Ovary (tissue), 9 donors: ENCODE results near the gene LRP1B. TPM values are rescaled to one million over a fixed set of nuclear protein-coding genes. Genes with fewer than 3 reads are reported as not detected.
"Not testable (repeated sequence)": the region's sequence is repeated elsewhere in the genome, so short reads cannot be mapped to it uniquely, and the experiment has no call there.

Source experiments
- DNase-seq, 5 donors: peaks; one replicate each; pipeline ENCODE4 v3.0.0-alpha.2; 2019 to 2020
- H3K27ac ChIP-seq, 2 donors: fragments of 200-600 bp; one replicate each; pipeline versions ENCODE4 v1.5.1 to v1.8.0; 2019 to 2022
- H3K27me3 ChIP-seq: fragments of 200-600 bp; one replicate; pipeline ENCODE4 v1.8.0; 2022
- H3K36me3 ChIP-seq: fragments of 200-600 bp; sonication (generic); one replicate; pipeline ENCODE4 v1.5.1; 2019
- H3K4me1 ChIP-seq: one replicate; pipeline ENCODE4 v1.8.1; 2013; ENCODE audit warnings: mild to moderate bottlenecking, moderate library complexity; ENCODE audit not compliant: insufficient read depth
- H3K4me3 ChIP-seq: fragments of 200-600 bp; sonication (generic); one replicate; pipeline ENCODE4 v1.5.1; 2017
- H3K9me3 ChIP-seq, 2 donors: fragments of 200-600 bp in 1 of 2; sonication (generic) in 1 of 2; one replicate each; pipeline versions ENCODE4 v1.5.1 to v1.8.1; 2013 to 2019; ENCODE audit warnings: mild to moderate bottlenecking in 1 of 2, moderate library complexity in 1 of 2
- EP300 ChIP-seq: sonication (generic); formaldehyde crosslinking; IDR thresholded peaks from one replicate; pipeline ENCODE4 v1.6.1; 2017; ENCODE audit warnings: antibody characterized with exemption
- POLR2A ChIP-seq: fragments of 450-650 bp; IDR thresholded peaks from one replicate; pipeline ENCODE4 v1.6.1; 2017; ENCODE audit warnings: antibody characterized with exemption, mild to moderate bottlenecking, moderate library complexity
- WGBS, 3 donors: extraction: QIAGEN DNeasy Blood & Tissue Kit in 1 of 3; methylation state at CpG; one replicate each; pipeline versions ENCODE4 v1.1.5 to v1.1.7; 2013 to 2017; 5-methylcytosine and 5-hydroxymethylcytosine counted together
- intact Hi-C, 4 donors: fragments of 100-400 bp; cut with DNase I; formaldehyde crosslinking; loops; one replicate each; pipeline versions ENCODE4 v1.11.0 to v1.15.1; 2022 to 2023
- polyA plus RNA-seq, 2 donors: library from polyadenylated mRNA; stranded (reverse); fragments of 200-250 nt in 1 of 2; fragments of 350-450 nt in 1 of 2; fragmentation: Illumina TruSeq in 1 of 2; extraction: RNeasy Lipid Tissue Mini Kit (QIAGEN cat#74804) in 1 of 2; gene quantifications; one replicate each; pipeline ENCODE4 v1.2.3, GENCODE V29; 2013 to 2014
- total RNA-seq, 7 donors: library from RNA; depleted of rRNA in 2 of 7; stranded (reverse); fragments of >200 nt in 2 of 7; fragmentation: NEBNext Ultra II Directional in 3 of 7; extraction: Animal tissue kit (Norgen Biotek cat#: 25700) in 3 of 7; gene quantifications; one replicate each; pipeline versions ENCODE4 v1.1.0 to v1.2.4, GENCODE V29; 2016 to 2023
- TF ChIP-seq, protein P1 (sequence below), 3 donors: fragments of 450-650 bp in 2 of 3; fragments of 200-600 bp in 1 of 3; IDR thresholded peaks; one replicate each; pipeline versions ENCODE4 v1.5.1 to v1.8.0; 2016 to 2022; ENCODE audit warnings: antibody characterized with exemption in 3 of 3, mild to moderate bottlenecking in 1 of 3
- donor health status: DM: no; HTN: no; CAD: no; lungs with moderate emphysema.
- donor health status: DM: no; HTN: no; CAD: no.
- donor health status: Bipolar disorder and iron deficiency.
- donor health status: DM: yes; HTN: yes; CAD: no.
- donor health status: DM: no; HTN: no; CAD: no.
- donor health status: DM: yes; HTN: yes; CAD: no.

LRP1B gene
- total and polyA plus RNA-seq, 9 donors, result 0.08 to 2.6 (median 0.37) TPM

DNA sequence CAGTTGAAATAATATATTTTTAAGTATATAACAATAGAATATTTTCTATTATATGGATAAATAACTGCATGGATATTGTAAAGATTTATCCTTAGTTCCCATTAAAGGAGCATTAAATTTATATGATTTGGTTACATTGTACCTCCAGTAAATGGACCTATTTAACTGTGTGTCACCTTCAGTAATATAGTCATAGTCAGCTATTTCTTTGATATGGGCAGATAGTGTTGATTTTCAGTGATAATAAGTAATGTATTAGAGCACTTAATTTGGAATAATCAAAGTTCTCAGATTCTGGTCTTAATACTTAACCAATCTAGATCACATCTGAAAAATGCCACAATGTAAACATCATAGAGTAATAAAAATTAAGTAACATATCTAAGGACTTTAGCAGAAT, 1823.3 kb downstream of the LRP1B start:
- DNase-seq, result no peak
- H3K36me3 ChIP-seq, result no peaks in the 10 kb centered on the region
- H3K4me1 ChIP-seq, result no peaks in the 10 kb centered on the region
- TF ChIP-seq, protein P1, sequence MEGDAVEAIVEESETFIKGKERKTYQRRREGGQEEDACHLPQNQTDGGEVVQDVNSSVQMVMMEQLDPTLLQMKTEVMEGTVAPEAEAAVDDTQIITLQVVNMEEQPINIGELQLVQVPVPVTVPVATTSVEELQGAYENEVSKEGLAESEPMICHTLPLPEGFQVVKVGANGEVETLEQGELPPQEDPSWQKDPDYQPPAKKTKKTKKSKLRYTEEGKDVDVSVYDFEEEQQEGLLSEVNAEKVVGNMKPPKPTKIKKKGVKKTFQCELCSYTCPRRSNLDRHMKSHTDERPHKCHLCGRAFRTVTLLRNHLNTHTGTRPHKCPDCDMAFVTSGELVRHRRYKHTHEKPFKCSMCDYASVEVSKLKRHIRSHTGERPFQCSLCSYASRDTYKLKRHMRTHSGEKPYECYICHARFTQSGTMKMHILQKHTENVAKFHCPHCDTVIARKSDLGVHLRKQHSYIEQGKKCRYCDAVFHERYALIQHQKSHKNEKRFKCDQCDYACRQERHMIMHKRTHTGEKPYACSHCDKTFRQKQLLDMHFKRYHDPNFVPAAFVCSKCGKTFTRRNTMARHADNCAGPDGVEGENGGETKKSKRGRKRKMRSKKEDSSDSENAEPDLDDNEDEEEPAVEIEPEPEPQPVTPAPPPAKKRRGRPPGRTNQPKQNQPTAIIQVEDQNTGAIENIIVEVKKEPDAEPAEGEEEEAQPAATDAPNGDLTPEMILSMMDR (IDR thresholded peaks at IDR 0.05), result no peak
- TF ChIP-seq EP300 (no peak), POLR2A (no peak)
- no peaks in the 10 kb centered on the region for H3K9me3 ChIP-seq
- intact Hi-C loops, result no loop called here
- H3K27me3 ChIP-seq, result no peaks in the 10 kb centered on the region
- H3K4me3 ChIP-seq, result no peak overlapping the region
- no peak overlapping the region for H3K27ac ChIP-seq

DNA sequence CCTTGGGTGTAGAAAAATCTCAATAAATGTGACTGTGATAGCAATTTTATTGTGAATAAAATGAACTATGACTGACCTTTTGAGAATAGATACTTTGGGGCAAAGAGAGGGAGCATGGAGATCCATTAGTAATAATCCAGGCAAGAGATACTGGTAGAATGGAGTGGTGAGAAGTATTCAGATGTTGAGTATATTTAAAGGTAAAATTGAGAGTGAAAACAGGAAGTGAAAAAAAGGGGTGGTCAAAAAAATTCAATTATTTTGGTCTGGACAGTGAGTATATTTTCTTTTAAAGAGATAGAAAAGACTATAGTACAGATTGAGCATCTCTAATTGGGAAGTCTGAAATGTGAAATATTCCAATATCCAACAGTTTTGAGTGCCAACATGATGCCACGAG, 1835.0 kb downstream of the LRP1B start:
- no peak for DNase-seq

DNA sequence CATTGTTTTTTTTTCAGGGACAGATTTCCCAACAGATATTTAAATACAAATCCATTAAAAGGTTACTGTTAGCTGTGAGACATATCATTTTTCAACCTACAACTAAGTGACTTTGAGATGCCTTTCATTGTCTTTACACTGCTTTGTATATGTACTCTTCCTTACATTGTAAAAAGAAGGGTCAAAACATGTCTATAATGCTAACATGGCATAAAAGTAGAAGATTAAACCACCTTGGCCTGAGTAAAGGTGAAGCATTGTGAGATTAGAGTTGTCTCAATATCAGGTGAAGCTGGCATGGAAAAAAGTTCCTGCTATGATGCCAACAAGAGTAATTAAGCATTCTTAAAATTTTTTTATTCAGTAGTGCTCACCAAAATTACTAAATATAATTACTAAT, 1842.1 kb downstream of the LRP1B start:
- H3K36me3 ChIP-seq, result no peaks in the 10 kb centered on the region
- intact Hi-C loops, result no loop called here

More for the DNA sequence above, 1835.0 kb downstream of the LRP1B start:
- no peaks in the 10 kb centered on the region for H3K4me1 ChIP-seq
- no peaks in the 10 kb centered on the region for H3K9me3 ChIP-seq
- TF ChIP-seq EP300 (no peak), POLR2A (no peak)
- TF ChIP-seq, protein P1 (IDR thresholded peaks at IDR 0.05), result no peak
- WGBS, 3 donors, result 87 to 91% (median 89%) methylated on average over 1 of the region's 1 CpG
- H3K4me3 ChIP-seq, result no peak overlapping the region
- no peaks in the 10 kb centered on the region for H3K27me3 ChIP-seq
- H3K36me3 ChIP-seq, result no peaks in the 10 kb centered on the region
- intact Hi-C loops, result no loop called here
- no peak overlapping the region for H3K27ac ChIP-seq

DNA sequence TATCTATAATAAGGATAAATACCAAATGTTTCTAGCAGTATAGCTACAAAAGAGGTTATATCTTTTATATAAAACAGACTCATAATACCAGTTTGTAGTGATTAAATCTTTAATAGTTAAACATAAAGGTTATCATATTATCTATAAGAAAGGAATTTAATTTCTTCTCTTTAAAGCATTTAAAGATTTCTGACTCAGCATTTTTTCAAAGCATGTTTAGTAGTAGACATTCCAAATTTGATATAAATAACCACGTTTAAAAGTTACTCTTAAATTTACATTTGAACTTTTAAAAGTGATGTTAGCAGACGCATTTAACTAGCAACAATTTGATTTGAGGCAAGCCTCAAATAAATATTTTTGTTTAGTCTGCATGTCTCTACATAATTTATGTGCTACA, 1842.6 kb downstream of the LRP1B start:
- no peak overlapping the region for H3K27ac ChIP-seq
- no peaks in the 10 kb centered on the region for H3K27me3 ChIP-seq
- intact Hi-C loops, result no loop called here
- no peak overlapping the region for H3K4me3 ChIP-seq
- no peaks in the 10 kb centered on the region for H3K9me3 ChIP-seq
- TF ChIP-seq, protein P1 (IDR thresholded peaks at IDR 0.05), result no peak
- TF ChIP-seq EP300 (no peak), POLR2A (no peak)
- H3K4me1 ChIP-seq, result no peaks in the 10 kb centered on the region
- WGBS, 3 donors, result 22 to 34% (median 27%) methylated on average over 2 of the region's 2 CpGs
- no peaks in the 10 kb centered on the region for H3K36me3 ChIP-seq
- DNase-seq, result no peak

More for the DNA sequence above, 1842.1 kb downstream of the LRP1B start:
- H3K4me1 ChIP-seq, result no peaks in the 10 kb centered on the region
- H3K9me3 ChIP-seq, result no peaks in the 10 kb centered on the region
- TF ChIP-seq, protein P1 (IDR thresholded peaks at IDR 0.05), result no peak
- no peak for TF ChIP-seq POLR2A
- TF ChIP-seq EP300, result no peak
- no peak overlapping the region for H3K27ac ChIP-seq
- DNase-seq, result no peak
- H3K4me3 ChIP-seq, result no peak overlapping the region
- no peaks in the 10 kb centered on the region for H3K27me3 ChIP-seq

DNA sequence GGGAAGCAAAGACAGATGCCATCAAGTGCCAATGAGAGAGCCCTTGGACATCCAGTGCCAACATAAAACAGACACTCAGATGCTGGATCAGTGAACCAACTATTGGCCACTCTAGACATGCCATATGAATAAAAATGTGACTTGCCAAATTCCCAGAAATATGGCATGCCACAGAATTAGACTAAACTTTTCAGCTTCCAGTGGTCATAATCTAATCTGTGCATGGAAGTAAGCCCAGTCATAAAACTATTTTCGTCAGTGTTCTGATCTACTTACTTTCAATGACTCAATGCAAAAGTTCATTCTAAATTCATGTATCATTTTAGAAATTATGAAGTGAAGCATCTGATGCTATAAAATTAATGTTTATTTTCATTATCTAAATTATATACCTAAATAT, 1844.4 kb downstream of the LRP1B start:
- intact Hi-C loops, result no loop called here
- H3K4me3 ChIP-seq, result no peak overlapping the region
- no peaks in the 10 kb centered on the region for H3K36me3 ChIP-seq
- 28 to 40% (median 29%) methylated on average over 1 of the region's 1 CpG for WGBS, 3 donors
- no peak overlapping the region for H3K27ac ChIP-seq
- no peaks in the 10 kb centered on the region for H3K27me3 ChIP-seq
- H3K9me3 ChIP-seq, result no peaks in the 10 kb centered on the region
- no peaks in the 10 kb centered on the region for H3K4me1 ChIP-seq
- no peak for TF ChIP-seq EP300
- no peak for TF ChIP-seq POLR2A
- DNase-seq, result no peak

DNA sequence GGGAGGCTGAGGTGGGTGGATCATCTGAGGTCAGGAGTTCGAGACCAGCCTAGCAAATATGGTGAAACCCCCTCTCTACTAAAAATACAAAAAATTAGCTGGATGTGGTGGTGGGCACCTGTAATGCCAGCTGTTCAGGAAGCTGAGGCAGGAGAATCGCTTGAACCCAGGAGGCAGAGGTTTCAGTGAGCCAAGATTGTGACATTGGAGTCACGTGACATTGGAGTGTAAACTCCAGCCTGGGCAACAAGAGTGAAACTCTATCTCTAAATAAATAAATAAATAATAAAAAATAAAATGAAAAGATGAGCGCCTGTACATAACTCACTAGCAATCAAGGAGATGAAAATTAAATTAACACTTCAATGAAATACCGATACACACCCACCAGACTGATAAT, 1853.5 kb downstream of the LRP1B start:
- H3K4me3 ChIP-seq, H3K27me3 ChIP-seq, intact Hi-C loops, H3K4me1 ChIP-seq, DNase-seq, H3K9me3 ChIP-seq, H3K27ac ChIP-seq, H3K36me3 ChIP-seq: not testable (repeated sequence)
- WGBS, 3 donors, result 52 to 93% (median 57%) methylated on average over 5 of the region's 5 CpGs
